ENCODE measurements around the gene CCDC70. TPM values are rescaled to one million over a fixed set of nuclear protein-coding genes. Genes with fewer than 3 reads are reported as not detected.
"Not testable (repeated sequence)": the region's sequence is repeated elsewhere in the genome, so short reads cannot be mapped to it uniquely, and the experiment has no call there.

Gene CCDC70
- total and polyA plus RNA-seq, 12 donors = not detected

DNA sequence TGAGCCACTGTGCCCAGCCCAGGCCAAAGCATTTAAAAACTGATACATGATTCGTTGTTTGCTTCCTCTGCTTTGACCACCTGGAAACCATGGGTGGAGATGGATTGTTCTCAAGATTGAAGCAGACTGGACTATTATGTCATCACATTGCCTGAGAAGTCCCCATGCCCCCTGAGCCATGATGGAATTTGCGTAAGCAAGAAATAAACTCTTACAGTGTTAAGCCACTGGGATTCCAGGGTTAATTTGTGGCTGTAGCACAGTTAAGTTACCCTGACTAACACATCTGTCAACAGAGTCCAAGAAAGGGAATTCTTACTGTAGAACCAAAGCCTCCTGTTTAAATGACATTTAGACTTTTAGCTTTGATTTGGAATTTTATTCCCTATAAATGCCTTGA is 38.4 kb upstream of the CCDC70 start:
- ATAC-seq (peak in 3 of 8 donors; percentile 21 to 35 (median 35)), DNase-seq (no peak)
- H3K36me3 ChIP-seq = no peaks in the 10 kb centered on the region
- peak overlapping the region in 5 of 10 donors; percentile 14 to 77 (median 67) for H3K27ac ChIP-seq
- no peaks in the 10 kb centered on the region for H3K27me3 ChIP-seq
- peaks cover 8 to 93% (median 50%) of the 10 kb centered on the region in 9 donors for H3K4me1 ChIP-seq
- intact Hi-C loops (cut with DNase I) = no loop called here
- 75 to 88% methylated on average over 2 of the region's 2 CpGs for WGBS, 2 donors
- no peak overlapping the region for H3K4me3 ChIP-seq
- no peaks in the 10 kb centered on the region for H3K9me3 ChIP-seq
- TF ChIP-seq, protein P1, sequence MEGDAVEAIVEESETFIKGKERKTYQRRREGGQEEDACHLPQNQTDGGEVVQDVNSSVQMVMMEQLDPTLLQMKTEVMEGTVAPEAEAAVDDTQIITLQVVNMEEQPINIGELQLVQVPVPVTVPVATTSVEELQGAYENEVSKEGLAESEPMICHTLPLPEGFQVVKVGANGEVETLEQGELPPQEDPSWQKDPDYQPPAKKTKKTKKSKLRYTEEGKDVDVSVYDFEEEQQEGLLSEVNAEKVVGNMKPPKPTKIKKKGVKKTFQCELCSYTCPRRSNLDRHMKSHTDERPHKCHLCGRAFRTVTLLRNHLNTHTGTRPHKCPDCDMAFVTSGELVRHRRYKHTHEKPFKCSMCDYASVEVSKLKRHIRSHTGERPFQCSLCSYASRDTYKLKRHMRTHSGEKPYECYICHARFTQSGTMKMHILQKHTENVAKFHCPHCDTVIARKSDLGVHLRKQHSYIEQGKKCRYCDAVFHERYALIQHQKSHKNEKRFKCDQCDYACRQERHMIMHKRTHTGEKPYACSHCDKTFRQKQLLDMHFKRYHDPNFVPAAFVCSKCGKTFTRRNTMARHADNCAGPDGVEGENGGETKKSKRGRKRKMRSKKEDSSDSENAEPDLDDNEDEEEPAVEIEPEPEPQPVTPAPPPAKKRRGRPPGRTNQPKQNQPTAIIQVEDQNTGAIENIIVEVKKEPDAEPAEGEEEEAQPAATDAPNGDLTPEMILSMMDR (IDR thresholded peaks at IDR 0.05) = no peak

DNA sequence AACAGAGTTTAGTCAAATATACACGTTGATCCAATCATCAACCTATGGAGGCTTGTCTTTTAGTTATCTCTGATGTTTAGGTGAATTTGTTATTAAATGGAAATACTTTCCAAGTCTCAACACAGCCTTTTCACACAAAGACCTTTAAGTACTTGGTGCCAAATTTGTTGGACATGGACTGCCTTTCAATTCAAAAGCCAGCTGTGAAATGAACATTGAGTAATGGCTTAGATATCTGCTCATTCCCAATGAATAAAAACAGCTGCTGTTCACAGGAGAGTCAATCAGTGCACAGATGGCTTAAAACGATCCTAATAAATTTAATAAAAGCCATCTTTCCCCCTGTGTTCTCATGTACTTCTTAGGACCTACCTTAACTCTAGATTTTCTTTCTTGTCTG is 37.9 kb upstream of the CCDC70 start:
- Histone ChIP-seq H3K27me3 (no peaks in the 10 kb centered on the region), H3K9me3 (no peaks in the 10 kb centered on the region), H3K36me3 (no peaks in the 10 kb centered on the region), H3K4me3 (no peak overlapping the region), H3K4me1 (peaks cover 4 to 90% (median 50%) of the 10 kb centered on the region in 9 donors), H3K27ac (peak overlapping the region in 5 of 10 donors; percentile 14 to 77 (median 67))
- DNase-seq (no peak), ATAC-seq (peak in 1 of 8 donors; percentile 32)
- intact Hi-C loops (cut with DNase I) = no loop called here
- 51 to 58% methylated on average over 2 of the region's 2 CpGs for WGBS, 2 donors
- TF ChIP-seq, protein P1 (IDR thresholded peaks at IDR 0.05) = no peak

DNA sequence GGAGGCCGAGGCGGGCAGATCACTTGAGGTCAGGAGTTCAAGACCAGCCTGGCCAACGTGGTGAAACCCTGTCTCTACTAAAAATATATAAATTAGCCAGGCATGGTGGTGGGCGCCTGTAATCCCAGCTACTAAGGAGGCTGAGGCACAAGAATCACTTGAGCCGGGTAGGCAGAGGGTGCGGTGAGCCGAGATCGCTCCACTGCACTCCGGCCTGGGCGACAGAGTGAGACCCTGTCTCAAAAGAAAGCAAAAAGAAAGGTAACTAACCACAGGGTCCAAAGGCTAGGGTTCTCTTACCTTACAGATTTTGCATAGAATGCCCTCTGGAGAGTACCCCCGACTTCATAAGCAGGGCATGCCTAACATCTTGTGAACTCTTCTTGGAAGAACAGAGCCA is 37.1 kb upstream of the CCDC70 start:
- ATAC-seq; H3K9me3 ChIP-seq; H3K27me3 ChIP-seq; H3K36me3 ChIP-seq; DNase-seq; intact Hi-C loops (cut with DNase I): not testable (repeated sequence)
- Histone ChIP-seq H3K27ac (peak overlapping the region in 6 of 10 donors; percentile 6 to 83 (median 68)), H3K4me3 (peak overlapping the region in 1 of 10 donors; percentile 18), H3K4me1 (peaks cover 4 to 82% (median 42%) of the 10 kb centered on the region in 9 donors)
- WGBS, 2 donors = 87 to 88% methylated on average over 11 of the region's 11 CpGs

DNA sequence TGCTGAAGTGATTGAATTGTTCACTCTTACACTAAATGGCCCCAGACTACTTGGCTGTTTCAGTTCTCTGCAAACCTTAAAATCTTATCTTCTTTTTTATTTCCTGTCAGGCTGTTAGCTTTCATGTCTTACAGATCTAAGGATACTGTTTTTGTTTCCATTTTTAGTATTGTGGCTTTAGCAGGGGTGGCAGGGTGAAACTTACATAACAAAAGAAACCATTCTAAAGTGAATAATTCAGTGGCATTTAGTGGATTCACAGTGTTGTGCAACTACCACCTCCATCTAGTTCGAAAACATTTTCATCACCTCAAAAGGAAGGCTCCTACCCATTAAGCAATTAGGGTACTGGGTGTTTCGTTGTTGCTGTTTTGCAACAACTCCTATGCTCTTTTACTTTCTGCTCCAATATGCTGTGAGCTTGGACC is 36.6 kb upstream of the CCDC70 start:
- Histone ChIP-seq H3K27ac (peak overlapping the region in 7 of 10 donors; percentile 28 to 83 (median 61)), H3K4me1 (peaks cover 4 to 81% (median 42%) of the 10 kb centered on the region in 9 donors), H3K36me3 (no peaks in the 10 kb centered on the region), H3K4me3 (peak overlapping the region in 1 of 10 donors; percentile 18), H3K27me3 (no peaks in the 10 kb centered on the region), H3K9me3 (no peaks in the 10 kb centered on the region)
- ATAC-seq (peak in 2 of 8 donors; percentile 18 to 37), DNase-seq (no peak)
- intact Hi-C loops (cut with DNase I) = no loop called here
- WGBS, 2 donors = 63 to 67% methylated on average over 2 of the region's 2 CpGs
- TF ChIP-seq, protein P1 (IDR thresholded peaks at IDR 0.05) = no peak

DNA sequence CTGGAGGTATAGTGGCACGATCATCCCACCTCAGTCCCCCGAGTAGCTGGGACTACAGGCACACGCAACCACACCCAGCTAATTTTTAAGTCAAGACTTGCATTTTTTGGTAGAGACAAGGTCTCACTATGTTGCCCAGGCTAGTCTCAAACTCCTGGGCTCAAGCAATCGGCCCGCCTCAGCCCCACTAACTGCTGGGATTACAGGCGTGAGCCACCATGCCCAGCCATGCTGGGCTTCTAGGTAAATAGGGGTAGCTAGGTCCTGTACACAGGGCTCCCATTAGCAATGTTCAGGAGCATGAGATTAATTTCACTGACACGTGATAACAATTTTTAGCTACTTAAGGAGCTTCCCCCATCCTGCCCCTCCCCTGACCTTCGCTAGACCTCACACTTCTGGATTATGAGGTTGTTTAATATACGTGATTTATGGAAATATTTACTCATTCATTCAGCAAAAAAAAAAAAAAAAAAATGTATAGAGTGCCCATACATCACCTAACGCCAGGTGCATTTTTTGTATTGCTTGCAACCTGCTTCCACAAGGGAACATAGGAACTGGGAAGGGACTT is 36.0 kb upstream of the CCDC70 start:
- intact Hi-C loops (cut with DNase I) = no loop called here
- ATAC-seq (no peak), DNase-seq (no peak)
- WGBS, 2 donors = 83 to 87% methylated on average over 10 of the region's 10 CpGs
- no peaks in the 10 kb centered on the region for H3K27me3 ChIP-seq
- no peak overlapping the region for H3K4me3 ChIP-seq
- no peaks in the 10 kb centered on the region for H3K36me3 ChIP-seq
- H3K27ac ChIP-seq = peak overlapping the region in 8 of 10 donors; percentile 28 to 83 (median 70)
- TF ChIP-seq, protein P1 (IDR thresholded peaks at IDR 0.05) = no peak
- H3K4me1 ChIP-seq = peaks cover 4 to 78% (median 42%) of the 10 kb centered on the region in 9 donors
- H3K9me3 ChIP-seq = no peaks in the 10 kb centered on the region
